Neural progenitor cell (in vitro differentiated cells): Measurements from ENCODE around the gene ESRRA. TPM values are rescaled to one million over a fixed set of nuclear protein-coding genes. Genes with fewer than 3 reads are reported as not detected.

Experiments used
- DNase-seq: peaks from one replicate; pipeline ENCODE4 v3.0.0-alpha.2; 2016; ENCODE audit warnings: low spot score
- H2AFZ ChIP-seq: fragments of 200-600 bp; sonication (generic); replicated peaks from 2 replicates; pipeline ENCODE4 v1.6.1; 2016; ENCODE audit warnings: antibody characterized with exemption
- H3F3A ChIP-seq: fragments of 200-600 bp; sonication (generic); 2 replicates; pipeline ENCODE4 v1.6.1; 2016; ENCODE audit warnings: antibody characterized with exemption, low read depth
- H3K27ac ChIP-seq: fragments of 200-600 bp; sonication (generic); 2 replicates; pipeline ENCODE4 v1.5.1; 2016; ENCODE audit warnings: mild to moderate bottlenecking
- H3K27me3 ChIP-seq: fragments of 200-600 bp; sonication (generic); 2 replicates; pipeline ENCODE4 v1.6.1; 2016; ENCODE audit warnings: mild to moderate bottlenecking, moderate library complexity
- H3K36me3 ChIP-seq: fragments of 200-600 bp; sonication (generic); 2 replicates; pipeline ENCODE4 v1.5.1; 2016
- H3K4me1 ChIP-seq: fragments of 200-600 bp; sonication (generic); 2 replicates; pipeline ENCODE4 v1.6.1; 2016; ENCODE audit warnings: mixed run types
- H3K4me2 ChIP-seq: fragments of 200-600 bp; sonication (generic); 2 replicates; pipeline ENCODE4 v1.6.1; 2016
- H3K4me3 ChIP-seq: fragments of 200-600 bp; sonication (generic); 2 replicates; pipeline ENCODE4 v1.5.1; 2016
- H3K79me2 ChIP-seq: fragments of 200-600 bp; sonication (generic); 2 replicates; pipeline ENCODE4 v1.6.1; 2016; ENCODE audit warnings: low read depth
- H3K9ac ChIP-seq: fragments of 200-600 bp; sonication (generic); 2 replicates; pipeline ENCODE4 v1.6.1; 2016
- H3K9me3 ChIP-seq: fragments of 200-600 bp; sonication (generic); 2 replicates; pipeline ENCODE4 v1.5.1; 2016; ENCODE audit warnings: low read depth
- H4K20me1 ChIP-seq: fragments of 200-600 bp; sonication (generic); 2 replicates; pipeline ENCODE4 v1.6.1; 2016; ENCODE audit warnings: low read depth
- H3K27ac Mint-ChIP-seq: 3 replicates; pipeline ENCODE4 v1.8.0; 2021; ENCODE audit warnings: mixed read lengths
- H3K27me3 Mint-ChIP-seq: 2 replicates; pipeline ENCODE4 v1.8.0; 2022; ENCODE audit warnings: low read depth, mild to moderate bottlenecking, inconsistent platforms, moderate library complexity, mixed read lengths; ENCODE audit not compliant: insufficient read depth
- H3K36me3 Mint-ChIP-seq: 3 replicates; pipeline ENCODE4 v1.8.0; 2021; ENCODE audit warnings: mixed read lengths
- H3K4me1 Mint-ChIP-seq: 3 replicates; pipeline ENCODE4 v1.8.0; 2021; ENCODE audit warnings: mixed read lengths
- H3K4me3 Mint-ChIP-seq: 3 replicates; pipeline ENCODE4 v1.8.0; 2021; ENCODE audit warnings: mild to moderate bottlenecking, moderate library complexity, mixed read lengths
- H3K9me3 Mint-ChIP-seq: 3 replicates; pipeline ENCODE4 v1.8.0; 2020; ENCODE audit warnings: mixed read lengths
- CTCF ChIP-seq: fragments of 200-600 bp; sonication (generic); IDR thresholded peaks from 2 replicates; pipeline ENCODE4 v1.5.1; 2017; ENCODE audit warnings: antibody characterized with exemption, mild to moderate bottlenecking
- EZH2 ChIP-seq: fragments of 200-600 bp; sonication (generic); IDR thresholded peaks from 2 replicates; pipeline ENCODE4 v1.6.1; 2017; ENCODE audit warnings: antibody characterized with exemption, mild to moderate bottlenecking, moderate library complexity
- EZH2phosphoT487 ChIP-seq: fragments of 200-600 bp; sonication (generic); IDR thresholded peaks from 2 replicates; pipeline ENCODE4 v1.6.1; 2017; ENCODE audit warnings: antibody characterized with exemption
- microRNA-seq: library from miRNA; unstranded; fragments of <30 nt; microRNA quantifications from one replicate; pipeline ENCODE4, GENCODE V29; 2016
- small RNA-seq: library from RNA; depleted of rRNA; stranded (forward); fragments of <200 nt; gene quantifications from one replicate; pipeline ENCODE3, GENCODE V24; 2015
- total RNA-seq: library from RNA; depleted of rRNA; stranded (reverse); fragments of >200 nt; gene quantifications from 2 replicates; pipeline ENCODE4 v1.2.3, GENCODE V29; 2015; ENCODE audit warnings: low replicate concordance

Gene ESRRA
- total RNA-seq, 1 donor from 2014 or later: 5.5 TPM

DNA sequence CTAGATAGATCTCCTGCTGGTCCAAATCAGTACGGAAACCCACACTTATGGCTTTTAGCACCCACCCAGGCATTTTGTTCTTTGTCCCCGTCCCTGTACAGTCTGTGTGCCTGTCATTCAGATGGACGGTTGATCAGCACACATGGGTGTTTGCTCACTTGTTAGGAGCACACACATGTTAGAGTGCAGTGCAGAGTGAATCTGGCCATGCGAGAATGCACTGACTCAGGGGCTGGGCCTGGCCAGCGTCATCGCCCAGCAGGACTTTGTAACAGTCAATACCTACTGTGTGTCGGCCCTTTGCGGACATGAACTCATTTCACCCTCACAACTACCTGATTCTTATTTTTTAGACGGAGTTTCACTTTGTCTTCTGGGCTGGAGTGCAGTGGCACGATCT, 57.0 kb downstream of the ESRRA start:
- no peak overlapping the region for H3K4me3 Mint-ChIP-seq

DNA sequence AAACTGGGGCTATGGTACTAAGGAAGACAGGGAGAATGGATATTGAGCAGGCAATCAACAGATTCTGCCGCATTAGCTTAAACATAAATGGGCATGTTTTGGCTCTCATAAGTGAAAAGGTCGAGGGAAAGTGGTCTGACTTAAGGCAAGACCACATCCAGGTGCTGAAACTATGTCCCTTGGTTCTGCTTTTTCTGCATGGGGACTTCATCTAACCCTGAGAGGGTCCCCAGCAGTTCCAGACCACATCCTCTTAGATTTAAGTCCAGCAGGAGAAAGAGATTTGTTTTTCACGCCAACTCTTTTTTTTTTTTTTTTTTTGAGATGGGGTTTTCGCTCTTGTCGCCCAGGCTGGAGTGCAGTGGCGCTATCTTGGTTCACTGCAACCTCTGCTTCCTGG, 59.1 kb downstream of the ESRRA start:
- H2AFZ ChIP-seq: no peak overlapping the region
- no peak overlapping the region for H3K4me2 ChIP-seq
- peaks cover 8% of the 10 kb centered on the region for H3K27me3 Mint-ChIP-seq
- no peaks in the 10 kb centered on the region for H3K9me3 Mint-ChIP-seq
- no peaks in the 10 kb centered on the region for H3K27me3 ChIP-seq
- H3K9me3 ChIP-seq: no peaks in the 10 kb centered on the region
- H3K4me3 Mint-ChIP-seq: no peak overlapping the region
- H3K27ac ChIP-seq: no peak overlapping the region
- H3K9ac ChIP-seq: no peak overlapping the region
- no peaks in the 10 kb centered on the region for H3K36me3 ChIP-seq
- peaks cover 5% of the 10 kb centered on the region for H3K4me1 Mint-ChIP-seq
- H3K36me3 Mint-ChIP-seq: peaks cover 27% of the 10 kb centered on the region
- no peaks in the 10 kb centered on the region for H3K4me1 ChIP-seq
- no peak for DNase-seq
- TF ChIP-seq EZH2 (no peak), CTCF (no peak), EZH2phosphoT487 (no peak)
- H3F3A ChIP-seq: no peaks in the 10 kb centered on the region
- no peak overlapping the region for H3K4me3 ChIP-seq
- no peaks in the 10 kb centered on the region for H3K79me2 ChIP-seq
- no peak overlapping the region for H3K27ac Mint-ChIP-seq
- H4K20me1 ChIP-seq: peaks cover 3% of the 10 kb centered on the region

More for the DNA sequence above, 57.0 kb downstream of the ESRRA start:
- DNase-seq: no peak
- H3K4me3 ChIP-seq: no peak overlapping the region
- no peak overlapping the region for H3K4me2 ChIP-seq
- peaks cover 3% of the 10 kb centered on the region for H4K20me1 ChIP-seq
- H3K79me2 ChIP-seq: no peaks in the 10 kb centered on the region
- no peak overlapping the region for H3K27ac ChIP-seq
- H3K27me3 ChIP-seq: no peaks in the 10 kb centered on the region
- H3K9ac ChIP-seq: no peak overlapping the region
- Mint-ChIP-seq H3K36me3 (peaks cover 20% of the 10 kb centered on the region), H3K9me3 (no peaks in the 10 kb centered on the region), H3K4me1 (peaks cover 8% of the 10 kb centered on the region), H3K27ac (no peak overlapping the region), H3K27me3 (peaks cover 8% of the 10 kb centered on the region)
- no peaks in the 10 kb centered on the region for H3K9me3 ChIP-seq
- TF ChIP-seq EZH2phosphoT487 (no peak), CTCF (no peak), EZH2 (no peak)
- no peak overlapping the region for H2AFZ ChIP-seq
- peaks cover 8% of the 10 kb centered on the region for H3K4me1 ChIP-seq
- no peaks in the 10 kb centered on the region for H3F3A ChIP-seq
- H3K36me3 ChIP-seq: no peaks in the 10 kb centered on the region

- H4K20me1 ChIP-seq: no peaks in the 10 kb centered on the region
- no peaks in the 10 kb centered on the region for H3K4me1 ChIP-seq
- H3K4me1 Mint-ChIP-seq: no peaks in the 10 kb centered on the region
- H3K79me2 ChIP-seq: no peaks in the 10 kb centered on the region
- H3K9me3 Mint-ChIP-seq: no peaks in the 10 kb centered on the region
- peaks cover 27% of the 10 kb centered on the region for H3K36me3 Mint-ChIP-seq
- peaks cover 9% of the 10 kb centered on the region for H3K27me3 Mint-ChIP-seq
- H3K27ac Mint-ChIP-seq: no peak overlapping the region
- H2AFZ ChIP-seq: no peak overlapping the region
- H3K27me3 ChIP-seq: no peaks in the 10 kb centered on the region
- H3K9me3 ChIP-seq: no peaks in the 10 kb centered on the region
- H3K36me3 ChIP-seq: no peaks in the 10 kb centered on the region
- DNase-seq: no peak
- H3K4me2 ChIP-seq: no peak overlapping the region
- H3K27ac ChIP-seq: no peak overlapping the region
- no peaks in the 10 kb centered on the region for H3F3A ChIP-seq
- no peak overlapping the region for H3K9ac ChIP-seq
- TF ChIP-seq CTCF (no peak), EZH2 (no peak), EZH2phosphoT487 (no peak)
- no peak overlapping the region for H3K4me3 Mint-ChIP-seq
- H3K4me3 ChIP-seq: no peak overlapping the region
Observed at GRCh38 chr11:64364911-64365310, 59.6 kb downstream of the ESRRA start.

Small RNA genes within 50 kb of the gene (microRNA-seq; reads per million reads assigned to microRNA genes)
- gene MIR7155: not detected

Small RNA genes within 50 kb of the gene (small RNA-seq; reads per million reads assigned to genes)
- not detected for gene MIR7155
- gene RF00019: not detected

Other genes with a start within 250 kb of the ESRRA start
- 11.9 and 27.8 TPM in 2 replicates for gene MACROD1, start 139.4 kb upstream of the ESRRA start, total RNA-seq
- gene STIP1, start 119.4 kb upstream of the ESRRA start, total RNA-seq: 252 and 254 TPM in 2 replicates
- gene FERMT3, start 98.8 kb upstream of the ESRRA start, total RNA-seq: 0.31 TPM in 1 of 2 replicates, not detected in the other
- 17.5 and 63.4 TPM in 2 replicates for gene TRPT1, start 79.3 kb upstream of the ESRRA start, total RNA-seq
- 23.5 and 28.8 TPM in 2 replicates for gene NUDT22, start 79.2 kb upstream of the ESRRA start, total RNA-seq
- gene DNAJC4, start 75.0 kb upstream of the ESRRA start, total RNA-seq: 3.9 and 18.1 TPM in 2 replicates
- gene VEGFB, start 70.9 kb upstream of the ESRRA start, total RNA-seq: 2.3 and 6.8 TPM in 2 replicates
- gene FKBP2, start 64.4 kb upstream of the ESRRA start, total RNA-seq: 5.3 and 25.1 TPM in 2 replicates
- 107 and 167 TPM in 2 replicates for gene PPP1R14B, start 58.6 kb upstream of the ESRRA start, total RNA-seq
- gene PLCB3, start 54.0 kb upstream of the ESRRA start, total RNA-seq: 15.6 and 43.4 TPM in 2 replicates
- 19.0 and 49.6 TPM in 2 replicates for gene BAD, start 20.9 kb upstream of the ESRRA start, total RNA-seq
- gene GPR137, start 19.7 kb upstream of the ESRRA start, total RNA-seq: 4.9 and 30.8 TPM in 2 replicates
- gene KCNK4, start 14.2 kb upstream of the ESRRA start, total RNA-seq: 0.19 TPM in 1 of 2 replicates, not detected in the other
- gene CATSPERZ, start 5.2 kb upstream of the ESRRA start, total RNA-seq: 0.22 TPM in 1 of 2 replicates, not detected in the other
- gene TRMT112, start 12.0 kb downstream of the ESRRA start, total RNA-seq: 257 and 284 TPM in 2 replicates
- 111 and 182 TPM in 2 replicates for gene PRDX5, start 12.6 kb downstream of the ESRRA start, total RNA-seq
- 0.62 and 9.0 TPM in 2 replicates for gene CCDC88B, start 34.7 kb downstream of the ESRRA start, total RNA-seq
- 12.7 and 16.9 TPM in 2 replicates for gene RPS6KA4, start 53.6 kb downstream of the ESRRA start, total RNA-seq